Measurements from ENCODE around the gene PPP4R3B. TPM values are rescaled to one million over a fixed set of nuclear protein-coding genes. Genes with fewer than 3 reads are reported as not detected.
"Not testable (repeated sequence)": the region's sequence is repeated elsewhere in the genome, so short reads cannot be mapped to it uniquely, and the experiment has no call there.

PPP4R3B gene
- total RNA-seq, 2 experiments from 2014 or later = 70.5 to 80.6 TPM

DNA sequence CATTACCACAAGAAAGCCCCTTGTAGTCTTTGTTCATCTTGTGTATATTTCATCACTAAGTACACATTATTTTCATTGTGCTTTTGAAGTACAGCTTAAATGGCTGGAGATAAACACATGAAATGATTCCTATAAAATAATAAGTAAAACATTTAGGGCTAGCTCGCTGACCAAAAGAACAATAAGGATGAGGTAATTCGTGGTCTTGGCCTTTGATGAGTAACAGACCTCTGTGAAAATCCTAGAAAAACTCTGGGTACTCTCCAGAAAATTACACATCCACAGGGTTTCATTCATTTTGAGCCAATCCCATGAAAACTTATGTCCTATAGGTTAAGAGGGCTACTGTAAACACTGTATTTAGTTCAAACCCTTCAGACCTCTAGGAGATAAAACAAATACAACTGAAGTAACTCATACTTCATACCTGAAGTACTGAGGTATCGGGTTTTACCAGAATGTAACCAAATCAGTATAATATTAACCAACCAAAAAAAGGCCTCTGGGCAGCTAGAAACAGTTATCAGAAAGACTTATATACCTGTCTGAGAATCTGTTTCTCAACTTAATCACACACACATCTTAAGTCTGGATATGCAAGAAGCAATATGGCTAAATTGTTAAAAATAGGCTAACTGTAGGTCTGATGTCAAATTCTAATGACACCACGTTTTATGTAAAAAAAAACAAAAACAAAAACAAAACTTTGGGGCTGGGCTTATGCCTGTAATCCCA, 66.9 kb downstream of the PPP4R3B start:
- H3K4me3 Mint-ChIP-seq = no peak overlapping the region
- DNase-seq (no peak), ATAC-seq (no peak)
- ChIA-PET CTCF (no interaction called here), POLR2A (no interaction called here)
- H3K27ac Mint-ChIP-seq = peak overlapping the region; percentile 27
- H3K9me3 Mint-ChIP-seq = no peaks in the 10 kb centered on the region
- no peaks in the 10 kb centered on the region for H3K27me3 Mint-ChIP-seq
- intact Hi-C loops (cut with micrococcal nuclease) = no loop called here
- peaks cover 21% of the 10 kb centered on the region for H3K36me3 Mint-ChIP-seq (ENCODE audit: low read depth)
- TF ChIP-seq, protein P1, sequence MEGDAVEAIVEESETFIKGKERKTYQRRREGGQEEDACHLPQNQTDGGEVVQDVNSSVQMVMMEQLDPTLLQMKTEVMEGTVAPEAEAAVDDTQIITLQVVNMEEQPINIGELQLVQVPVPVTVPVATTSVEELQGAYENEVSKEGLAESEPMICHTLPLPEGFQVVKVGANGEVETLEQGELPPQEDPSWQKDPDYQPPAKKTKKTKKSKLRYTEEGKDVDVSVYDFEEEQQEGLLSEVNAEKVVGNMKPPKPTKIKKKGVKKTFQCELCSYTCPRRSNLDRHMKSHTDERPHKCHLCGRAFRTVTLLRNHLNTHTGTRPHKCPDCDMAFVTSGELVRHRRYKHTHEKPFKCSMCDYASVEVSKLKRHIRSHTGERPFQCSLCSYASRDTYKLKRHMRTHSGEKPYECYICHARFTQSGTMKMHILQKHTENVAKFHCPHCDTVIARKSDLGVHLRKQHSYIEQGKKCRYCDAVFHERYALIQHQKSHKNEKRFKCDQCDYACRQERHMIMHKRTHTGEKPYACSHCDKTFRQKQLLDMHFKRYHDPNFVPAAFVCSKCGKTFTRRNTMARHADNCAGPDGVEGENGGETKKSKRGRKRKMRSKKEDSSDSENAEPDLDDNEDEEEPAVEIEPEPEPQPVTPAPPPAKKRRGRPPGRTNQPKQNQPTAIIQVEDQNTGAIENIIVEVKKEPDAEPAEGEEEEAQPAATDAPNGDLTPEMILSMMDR (IDR thresholded peaks at IDR 0.05) = no peak
- H3K4me1 Mint-ChIP-seq (ENCODE audit: low read depth) = peaks cover 8% of the 10 kb centered on the region

GRCh38 chr2:55547679-55548078, 69.7 kb downstream of the PPP4R3B start:
- ATAC-seq; intact Hi-C loops (cut with micrococcal nuclease): not testable (repeated sequence)

DNA sequence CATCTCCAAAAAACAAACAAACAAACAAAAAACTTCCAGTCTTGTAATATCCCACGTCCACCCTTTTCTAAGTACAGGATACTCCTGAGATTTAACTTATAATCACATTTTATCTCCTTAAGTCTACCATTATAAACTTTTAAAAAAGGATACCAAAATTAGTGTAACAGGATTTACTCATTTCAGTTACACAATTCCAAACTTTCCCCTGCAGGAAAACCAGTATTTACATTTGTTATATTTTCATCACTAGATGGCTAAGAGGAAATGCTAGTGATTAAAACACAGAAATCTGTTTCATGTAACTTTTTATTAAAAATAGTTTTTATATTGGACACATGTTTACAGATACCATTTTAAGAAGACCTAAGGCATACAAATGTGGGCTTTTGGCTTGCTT, 70.4 kb downstream of the PPP4R3B start:
- POLR2A ChIA-PET = no interaction called here
- no peak overlapping the region for H3K27ac Mint-ChIP-seq
- no peak for DNase-seq
- H3K27me3 Mint-ChIP-seq = no peaks in the 10 kb centered on the region
- TF ChIP-seq, protein P1 (IDR thresholded peaks at IDR 0.05) = no peak
- intact Hi-C loops (cut with micrococcal nuclease) = no loop called here
- CTCF ChIA-PET = no interaction called here
- no peaks in the 10 kb centered on the region for H3K9me3 Mint-ChIP-seq
- ATAC-seq = no peak
- H3K4me3 Mint-ChIP-seq = no peak overlapping the region
- H3K4me1 Mint-ChIP-seq (ENCODE audit: low read depth) = no peaks in the 10 kb centered on the region
- H3K36me3 Mint-ChIP-seq (ENCODE audit: low read depth) = peaks cover 17% of the 10 kb centered on the region

More at GRCh38 chr2:55547679-55548078, 69.7 kb downstream of the PPP4R3B start:
- H3K4me1 Mint-ChIP-seq (ENCODE audit: low read depth); POLR2A ChIA-PET; H3K9me3 Mint-ChIP-seq; DNase-seq; H3K4me3 Mint-ChIP-seq; H3K27me3 Mint-ChIP-seq: not testable (repeated sequence)
- Mint-ChIP-seq H3K27ac (peak overlapping the region; percentile 52), H3K36me3 (ENCODE audit: low read depth) (peaks cover 18% of the 10 kb centered on the region)
- CTCF ChIA-PET = interaction anchor here (1.0 kb wide), 1 partner anchor 74 kb away, joined by 3 read pairs; no protein-coding TSS in a partner anchor

DNA sequence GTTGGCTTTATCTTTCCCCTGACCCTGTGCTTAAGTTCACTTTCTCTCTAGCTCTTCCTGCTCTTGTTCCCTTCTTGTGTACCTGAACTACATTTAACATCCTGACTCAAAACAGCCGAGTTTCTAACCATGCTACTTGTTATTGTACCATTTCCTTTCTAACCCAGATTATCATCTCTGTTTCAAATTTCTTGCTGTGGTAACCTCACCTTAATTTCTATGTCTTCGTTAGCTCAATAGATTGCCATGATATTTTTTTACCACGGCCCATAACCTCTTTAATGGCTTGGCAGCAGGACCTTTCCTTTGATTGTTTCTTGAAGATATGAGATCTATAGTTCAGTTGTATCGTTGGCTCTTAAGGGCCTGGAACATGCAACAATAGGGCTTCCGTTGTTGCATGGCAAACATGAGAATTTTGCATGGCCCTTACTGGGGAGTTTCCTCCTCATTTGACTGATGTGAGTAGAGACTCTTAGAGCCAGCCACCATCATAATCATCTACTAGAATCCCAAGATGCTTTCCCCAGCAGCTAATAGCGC, 86.8 kb downstream of the PPP4R3B start:
- ChIA-PET POLR2A (interaction anchor here (1.2 kb wide), 1 partner anchor 9 kb away, joined by 4 read pairs; no protein-coding TSS in a partner anchor), CTCF (no interaction called here)
- H3K4me1 Mint-ChIP-seq (ENCODE audit: low read depth) = peaks cover 7% of the 10 kb centered on the region
- intact Hi-C loops (cut with micrococcal nuclease) = no loop called here
- peak overlapping the region; percentile 7 for H3K27ac Mint-ChIP-seq
- DNase-seq = no peak
- TF ChIP-seq, protein P1 (IDR thresholded peaks at IDR 0.05) = no peak
- peak; percentile 39 for ATAC-seq
- no peak overlapping the region for H3K4me3 Mint-ChIP-seq
- H3K36me3 Mint-ChIP-seq (ENCODE audit: low read depth) = peaks cover 44% of the 10 kb centered on the region
- no peaks in the 10 kb centered on the region for H3K27me3 Mint-ChIP-seq
- no peaks in the 10 kb centered on the region for H3K9me3 Mint-ChIP-seq

DNA sequence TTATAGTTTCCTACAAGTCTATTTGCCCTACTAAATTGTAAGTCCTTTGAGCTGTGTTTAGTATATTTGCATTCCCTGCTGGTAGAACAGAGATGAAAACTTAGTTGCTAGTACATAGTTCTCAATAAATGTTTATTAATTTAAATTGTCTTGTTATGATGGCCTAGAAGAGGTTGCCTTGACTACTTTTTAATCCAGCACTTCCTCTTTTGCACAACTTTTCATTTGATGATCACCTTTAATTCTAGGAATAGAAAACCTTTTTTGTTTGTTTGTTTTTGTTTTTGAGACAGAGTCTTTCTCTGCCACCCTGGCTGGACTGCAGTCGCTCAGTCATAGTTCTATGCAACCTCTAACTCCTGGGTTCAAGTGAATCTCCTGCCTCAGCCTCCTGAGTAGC, 91.2 kb downstream of the PPP4R3B start:
- Mint-ChIP-seq H3K4me1 (ENCODE audit: low read depth) (peaks cover 7% of the 10 kb centered on the region), H3K9me3 (no peaks in the 10 kb centered on the region), H3K36me3 (ENCODE audit: low read depth) (peaks cover 31% of the 10 kb centered on the region), H3K27ac (no peak overlapping the region), H3K4me3 (no peak overlapping the region), H3K27me3 (no peaks in the 10 kb centered on the region)
- no peak for ATAC-seq
- ChIA-PET POLR2A (no interaction called here), CTCF (no interaction called here)
- intact Hi-C loops (cut with micrococcal nuclease) = no loop called here
- DNase-seq = no peak
- TF ChIP-seq, protein P1 (IDR thresholded peaks at IDR 0.05) = no peak
